Calu3 (cell line): Measurements from ENCODE around the gene ARRB1. TPM values are rescaled to one million over a fixed set of nuclear protein-coding genes. Genes with fewer than 3 reads are reported as not detected.

Experiments
- BruUV-seq: library from RNA; stranded (reverse); fragments of 400-500 nt; replicated peaks from 2 replicates; lab custom pipeline; 2021; lab: Mats Ljungman, UMichigan
- CTCF ChIA-PET: fragments of 300-600 bp; sonication (Branson Sonifier 250); formaldehyde crosslinking; loops from one replicate; lab custom pipeline; 2022; ENCODE audit warnings: antibody characterized with exemption; lab: Charles Lee
- DNase-seq: peaks from one replicate; pipeline ENCODE4 v3.0.0; 2022
- H3K27ac Mint-ChIP-seq: one replicate; pipeline ENCODE4 v1.8.0; 2022; ENCODE audit warnings: mixed read lengths; ENCODE audit not compliant: unreplicated experiment
- H3K27me3 Mint-ChIP-seq: one replicate; pipeline ENCODE4 v1.8.0; 2022; ENCODE audit warnings: mixed read lengths; ENCODE audit not compliant: unreplicated experiment
- H3K36me3 Mint-ChIP-seq: one replicate; pipeline ENCODE4 v1.8.0; 2022; ENCODE audit warnings: mild to moderate bottlenecking, moderate library complexity, mixed read lengths; ENCODE audit not compliant: insufficient read depth, unreplicated experiment
- H3K4me1 Mint-ChIP-seq: one replicate; pipeline ENCODE4 v1.8.0; 2022; ENCODE audit warnings: mild to moderate bottlenecking, low read depth, mixed read lengths; ENCODE audit not compliant: unreplicated experiment
- H3K4me3 Mint-ChIP-seq: one replicate; pipeline ENCODE4 v1.8.0; 2022; ENCODE audit warnings: mild to moderate bottlenecking, low read depth, moderate library complexity, mixed read lengths; ENCODE audit not compliant: unreplicated experiment
- H3K9me3 Mint-ChIP-seq: one replicate; pipeline ENCODE4 v1.8.0; 2022; ENCODE audit warnings: low read depth, mixed read lengths; ENCODE audit not compliant: unreplicated experiment
- intact Hi-C: fragments of 100-400 bp; cut with micrococcal nuclease; formaldehyde crosslinking; loops from one replicate; pipeline ENCODE4 v1.10.0; 2022; ENCODE audit not compliant: unreplicated experiment
- total RNA-seq: library from RNA; stranded (reverse); gene quantifications from 2 replicates; pipeline ENCODE4 v1.2.3, GENCODE V29; 2022
- TF ChIP-seq, protein P1 (sequence below): fragments of 200-600 bp; IDR thresholded peaks from one replicate; pipeline ENCODE4 v1.8.0; 2022; ENCODE audit warnings: antibody characterized with exemption; ENCODE audit not compliant: unreplicated experiment

The ARRB1 gene
- total RNA-seq, 1 experiment from 2014 or later = 8.7 TPM

DNA sequence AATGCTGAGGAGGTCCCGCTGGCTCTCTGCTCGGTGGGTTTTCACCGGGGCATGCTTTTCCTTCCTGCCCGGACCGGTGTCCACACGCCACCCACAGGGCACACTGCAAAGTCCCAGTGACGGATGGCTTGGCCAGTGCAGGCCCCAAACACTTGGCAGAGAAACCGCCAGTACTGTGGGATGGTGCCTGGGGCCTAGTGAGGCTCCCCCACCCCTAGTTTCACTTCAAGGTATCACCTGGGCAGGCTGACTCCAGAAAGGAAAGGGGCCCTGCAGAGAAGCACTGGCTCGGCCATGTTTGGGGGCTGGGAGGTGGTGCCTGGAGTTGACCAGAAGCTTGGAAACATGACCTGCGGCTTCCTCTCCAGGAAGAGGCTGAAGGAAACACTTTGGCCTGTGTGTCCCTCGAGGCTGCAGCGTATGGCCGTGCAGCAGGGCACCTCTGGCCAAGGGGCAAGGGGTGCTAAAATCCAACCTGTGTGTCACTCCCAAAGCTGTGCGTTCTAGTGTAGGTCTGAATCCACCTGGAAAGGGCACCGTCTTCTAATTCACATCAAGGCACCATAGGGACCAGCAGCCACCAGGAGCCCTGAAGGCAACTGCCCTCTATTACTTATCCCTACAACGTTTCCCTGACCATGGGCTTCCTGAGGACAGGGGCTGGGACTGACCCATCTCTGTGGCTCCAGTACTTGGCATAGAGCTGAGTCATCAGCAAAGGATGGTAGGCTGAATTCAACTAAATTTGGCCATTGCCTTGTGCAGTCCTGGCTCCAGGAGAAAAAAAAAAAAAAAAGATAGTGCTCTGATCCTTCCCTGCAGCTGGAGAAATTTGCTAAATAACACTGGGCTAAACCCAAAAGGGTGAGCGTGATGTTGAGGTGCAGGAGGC lies 88.3 kb downstream of the ARRB1 start:
- Mint-ChIP-seq H3K9me3 (no peaks in the 10 kb centered on the region), H3K36me3 (no peaks in the 10 kb centered on the region), H3K4me1 (no peaks in the 10 kb centered on the region), H3K4me3 (no peak overlapping the region), H3K27me3 (peaks cover 30% of the 10 kb centered on the region), H3K27ac (no peak overlapping the region)
- CTCF ChIA-PET = interaction anchor here (0.7 to 1.6 kb wide), 3 partner anchors 78 to 556 kb away, joined by 3 to 6 read pairs (median 4); no protein-coding TSS in a partner anchor
- TF ChIP-seq, protein P1, sequence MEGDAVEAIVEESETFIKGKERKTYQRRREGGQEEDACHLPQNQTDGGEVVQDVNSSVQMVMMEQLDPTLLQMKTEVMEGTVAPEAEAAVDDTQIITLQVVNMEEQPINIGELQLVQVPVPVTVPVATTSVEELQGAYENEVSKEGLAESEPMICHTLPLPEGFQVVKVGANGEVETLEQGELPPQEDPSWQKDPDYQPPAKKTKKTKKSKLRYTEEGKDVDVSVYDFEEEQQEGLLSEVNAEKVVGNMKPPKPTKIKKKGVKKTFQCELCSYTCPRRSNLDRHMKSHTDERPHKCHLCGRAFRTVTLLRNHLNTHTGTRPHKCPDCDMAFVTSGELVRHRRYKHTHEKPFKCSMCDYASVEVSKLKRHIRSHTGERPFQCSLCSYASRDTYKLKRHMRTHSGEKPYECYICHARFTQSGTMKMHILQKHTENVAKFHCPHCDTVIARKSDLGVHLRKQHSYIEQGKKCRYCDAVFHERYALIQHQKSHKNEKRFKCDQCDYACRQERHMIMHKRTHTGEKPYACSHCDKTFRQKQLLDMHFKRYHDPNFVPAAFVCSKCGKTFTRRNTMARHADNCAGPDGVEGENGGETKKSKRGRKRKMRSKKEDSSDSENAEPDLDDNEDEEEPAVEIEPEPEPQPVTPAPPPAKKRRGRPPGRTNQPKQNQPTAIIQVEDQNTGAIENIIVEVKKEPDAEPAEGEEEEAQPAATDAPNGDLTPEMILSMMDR = no peak
- no TSS peak for BruUV-seq
- intact Hi-C loops = no loop called here
- no peak for DNase-seq

DNA sequence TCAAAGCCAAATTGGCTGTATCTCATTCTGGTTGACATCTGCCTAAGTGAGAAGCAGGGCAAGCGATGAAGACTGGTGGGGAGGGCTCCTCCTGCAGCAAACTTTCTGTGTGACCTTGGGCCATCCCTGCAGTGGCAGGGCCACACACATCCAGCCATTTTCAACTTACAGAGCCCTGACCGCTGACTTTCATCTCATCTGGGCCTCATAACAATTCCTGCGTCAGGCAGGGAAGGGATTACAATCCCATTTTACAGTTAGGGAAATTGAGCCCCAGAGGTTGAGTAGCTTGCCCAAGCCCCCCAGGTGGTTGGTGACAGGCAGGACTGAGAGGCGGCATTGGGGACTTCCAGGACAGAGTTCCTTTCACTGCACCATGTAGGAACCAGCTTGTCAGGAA lies 89.0 kb downstream of the ARRB1 start:
- no peak for DNase-seq
- H3K9me3 Mint-ChIP-seq = no peaks in the 10 kb centered on the region
- H3K27me3 Mint-ChIP-seq = peaks cover 38% of the 10 kb centered on the region
- BruUV-seq = no TSS peak
- no peaks in the 10 kb centered on the region for H3K36me3 Mint-ChIP-seq
- no peak overlapping the region for H3K27ac Mint-ChIP-seq
- no peaks in the 10 kb centered on the region for H3K4me1 Mint-ChIP-seq
- CTCF ChIA-PET = no interaction called here
- intact Hi-C loops = no loop called here
- H3K4me3 Mint-ChIP-seq = no peak overlapping the region
- TF ChIP-seq, protein P1 = no peak

DNA sequence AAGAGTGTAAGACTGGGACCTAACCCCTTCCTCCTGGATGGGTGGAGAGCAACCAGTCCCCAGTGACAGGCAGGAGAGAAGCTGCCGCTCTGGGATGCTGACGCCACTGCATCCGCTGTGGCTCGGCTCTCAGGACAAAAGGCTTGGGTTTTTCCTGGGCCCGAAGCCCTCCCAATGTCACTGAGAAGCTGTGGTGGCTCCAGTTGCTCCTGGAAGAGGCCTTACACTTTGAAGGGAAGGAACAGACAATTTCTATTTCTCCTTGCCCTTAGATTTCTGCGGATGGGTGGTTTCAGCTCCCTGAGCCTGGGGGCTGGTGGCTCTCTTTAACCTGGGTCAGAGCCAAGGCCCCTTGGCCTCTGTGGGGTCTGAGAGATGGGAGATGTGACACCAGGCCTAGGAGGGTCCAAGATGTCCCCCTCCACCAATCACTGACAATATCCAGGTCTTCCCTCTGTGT lies 89.5 kb downstream of the ARRB1 start:
- TF ChIP-seq, protein P1 = no peak
- no TSS peak for BruUV-seq
- Mint-ChIP-seq H3K36me3 (no peaks in the 10 kb centered on the region), H3K27me3 (peaks cover 43% of the 10 kb centered on the region), H3K4me1 (no peaks in the 10 kb centered on the region), H3K27ac (no peak overlapping the region), H3K9me3 (no peaks in the 10 kb centered on the region), H3K4me3 (no peak overlapping the region)
- intact Hi-C loops = no loop called here
- CTCF ChIA-PET = no interaction called here
- no peak for DNase-seq

DNA sequence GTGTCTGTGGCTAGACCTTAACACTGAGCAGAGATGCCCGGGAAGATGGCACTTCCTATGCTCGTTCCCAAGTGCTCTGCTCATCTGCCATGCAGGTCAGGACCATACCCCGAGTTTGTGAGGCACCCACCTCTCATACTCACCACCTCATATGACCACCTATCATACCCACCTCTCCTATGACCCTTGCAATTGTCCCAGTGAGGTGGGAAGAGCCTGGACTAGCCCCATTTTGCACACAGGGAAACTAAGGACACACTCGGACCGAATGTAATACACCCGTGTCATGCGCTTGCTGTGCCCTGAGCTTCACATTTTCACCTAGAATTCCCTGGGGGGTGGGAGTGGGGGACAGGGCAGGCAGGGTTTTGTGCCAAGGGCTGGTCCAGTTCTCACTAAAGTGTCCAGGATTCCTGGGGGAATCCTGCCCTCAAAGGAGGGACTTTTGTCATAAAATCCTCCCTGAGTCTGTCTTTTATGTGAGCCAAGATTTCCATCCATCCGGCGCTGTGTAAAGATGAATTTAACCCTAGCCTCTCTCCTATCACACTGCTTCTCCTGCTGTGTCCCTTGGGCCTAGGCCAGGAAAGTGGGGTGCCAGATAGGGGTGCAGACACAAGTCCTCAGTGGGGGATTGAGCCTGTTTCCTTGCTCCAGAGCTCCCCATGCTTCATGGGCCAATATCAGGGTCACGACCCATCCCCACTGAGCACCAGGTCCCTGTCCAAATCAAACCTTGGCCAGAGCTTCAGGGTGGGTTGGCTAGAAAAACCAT lies 90.9 kb downstream of the ARRB1 start:
- no peak for DNase-seq
- TF ChIP-seq, protein P1 = no peak
- Mint-ChIP-seq H3K27ac (no peak overlapping the region), H3K36me3 (no peaks in the 10 kb centered on the region), H3K4me3 (no peak overlapping the region), H3K27me3 (peaks cover 55% of the 10 kb centered on the region), H3K9me3 (no peaks in the 10 kb centered on the region), H3K4me1 (no peaks in the 10 kb centered on the region)
- intact Hi-C loops = no loop called here
- CTCF ChIA-PET = interaction anchor here (0.6 kb wide), 1 partner anchor 122 kb away, joined by 4 read pairs; no protein-coding TSS in a partner anchor
- no TSS peak for BruUV-seq
